MV-4-11 (cell line): ENCODE data around the gene FCHO1.

ENCODE experiments used
- DNase-seq: peaks from one replicate; lab custom pipeline; 2025; lab: John Stamatoyannopoulos, UW

The FCHO1 gene, protein sequence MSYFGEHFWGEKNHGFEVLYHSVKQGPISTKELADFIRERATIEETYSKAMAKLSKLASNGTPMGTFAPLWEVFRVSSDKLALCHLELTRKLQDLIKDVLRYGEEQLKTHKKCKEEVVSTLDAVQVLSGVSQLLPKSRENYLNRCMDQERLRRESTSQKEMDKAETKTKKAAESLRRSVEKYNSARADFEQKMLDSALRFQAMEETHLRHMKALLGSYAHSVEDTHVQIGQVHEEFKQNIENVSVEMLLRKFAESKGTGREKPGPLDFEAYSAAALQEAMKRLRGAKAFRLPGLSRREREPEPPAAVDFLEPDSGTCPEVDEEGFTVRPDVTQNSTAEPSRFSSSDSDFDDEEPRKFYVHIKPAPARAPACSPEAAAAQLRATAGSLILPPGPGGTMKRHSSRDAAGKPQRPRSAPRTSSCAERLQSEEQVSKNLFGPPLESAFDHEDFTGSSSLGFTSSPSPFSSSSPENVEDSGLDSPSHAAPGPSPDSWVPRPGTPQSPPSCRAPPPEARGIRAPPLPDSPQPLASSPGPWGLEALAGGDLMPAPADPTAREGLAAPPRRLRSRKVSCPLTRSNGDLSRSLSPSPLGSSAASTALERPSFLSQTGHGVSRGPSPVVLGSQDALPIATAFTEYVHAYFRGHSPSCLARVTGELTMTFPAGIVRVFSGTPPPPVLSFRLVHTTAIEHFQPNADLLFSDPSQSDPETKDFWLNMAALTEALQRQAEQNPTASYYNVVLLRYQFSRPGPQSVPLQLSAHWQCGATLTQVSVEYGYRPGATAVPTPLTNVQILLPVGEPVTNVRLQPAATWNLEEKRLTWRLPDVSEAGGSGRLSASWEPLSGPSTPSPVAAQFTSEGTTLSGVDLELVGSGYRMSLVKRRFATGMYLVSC

DNA sequence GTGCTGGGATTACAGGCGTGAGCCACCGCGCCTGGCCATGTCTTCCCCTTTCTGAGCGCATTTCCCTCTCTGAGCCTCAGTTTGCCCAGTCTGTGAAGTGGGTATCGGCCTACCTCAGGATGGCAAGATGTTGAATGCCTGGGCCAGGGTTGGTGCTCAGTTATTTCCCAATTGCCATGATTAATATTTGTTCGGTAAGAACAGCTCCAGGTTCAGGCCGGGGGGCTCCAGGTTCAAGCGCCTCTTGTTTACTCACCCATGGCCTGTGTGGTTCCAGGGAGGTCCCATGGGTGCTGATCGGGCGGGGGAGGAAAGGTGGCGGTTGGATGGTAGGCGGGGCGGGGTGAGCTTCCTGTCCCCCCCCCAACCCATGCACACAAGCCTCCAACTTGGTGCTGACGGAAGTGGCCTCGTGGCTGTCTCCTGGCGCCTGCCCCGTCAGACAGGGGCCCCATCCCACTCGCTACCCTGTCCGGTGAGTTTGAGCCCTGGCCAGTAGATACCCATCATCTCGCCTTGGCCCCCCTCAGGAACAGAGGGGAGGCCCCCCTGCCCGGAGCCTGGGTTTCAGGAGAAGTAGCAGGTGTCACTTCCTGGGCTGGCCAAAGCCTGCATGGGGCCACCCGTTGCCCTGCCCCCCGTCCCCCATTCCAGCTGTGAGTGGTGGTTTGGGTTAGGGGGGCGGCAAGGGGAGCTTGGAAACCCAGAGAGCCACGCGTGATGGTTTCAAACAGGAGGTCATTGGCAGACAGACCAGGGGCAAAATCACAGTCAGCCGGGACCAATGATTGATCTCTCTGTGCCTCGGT lies at the start of gene FCHO1:
FCHO1 (plus strand) TSS at position 375 of the 809 bp plus-strand sequence. CDS start 3,688 bp downstream, outside the sequence.
- DNase-seq: peak; percentile 84

GRCh38 chr19:17703824-17704463 lies 47.3 kb upstream of the FCHO1 start:
- peak; percentile 23 for DNase-seq

- no peak for DNase-seq
These were observed 44.5 kb upstream of the FCHO1 start for GRCh38 chr19:17706750-17707181.

GRCh38 chr19:17711851-17712250 lies 39.4 kb upstream of the FCHO1 start:
- DNase-seq: no peak

- no peak for DNase-seq
These were observed 34.9 kb upstream of the FCHO1 start for GRCh38 chr19:17716309-17716929.

GRCh38 chr19:17718550-17718946 lies 32.7 kb upstream of the FCHO1 start:
- DNase-seq: no peak

DNA sequence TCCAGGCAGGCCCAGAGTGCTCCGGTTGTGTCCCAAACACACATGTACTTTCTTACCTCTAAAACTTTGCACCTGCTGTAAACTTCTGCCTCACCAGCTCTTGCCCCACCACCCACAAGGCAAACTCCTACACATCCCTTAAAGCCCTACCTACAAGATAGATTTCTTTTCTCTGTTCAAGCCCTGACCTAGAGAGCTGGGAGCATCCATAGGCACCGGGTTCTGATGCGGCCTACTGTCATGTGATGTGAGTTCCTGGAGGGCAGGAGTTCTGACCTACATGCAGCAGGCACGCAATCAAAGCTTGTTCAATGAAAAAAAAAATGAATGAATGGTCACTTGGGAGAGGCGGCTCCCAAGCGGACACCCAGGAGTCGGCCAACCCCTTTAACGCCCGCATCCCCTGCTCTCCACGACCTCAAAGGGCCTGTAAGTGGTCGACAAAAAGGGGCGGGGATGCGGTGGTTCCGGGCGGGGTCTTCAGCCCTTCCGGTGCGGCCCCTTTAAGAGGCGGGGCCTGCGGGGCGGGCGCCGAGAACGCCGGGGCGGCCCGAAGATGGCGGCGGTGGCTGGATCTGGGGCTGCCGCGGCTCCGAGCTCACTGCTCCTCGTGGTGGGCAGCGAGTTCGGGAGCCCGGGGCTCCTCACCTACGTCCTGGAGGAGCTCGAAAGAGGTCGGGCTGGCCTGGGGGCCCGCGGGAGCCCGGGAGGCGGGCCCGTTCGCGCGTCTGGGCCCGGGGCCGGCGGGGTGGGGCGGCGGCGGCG lies 32.1 kb upstream of the FCHO1 start, which contains the start of gene MAP1S:
MAP1S (plus strand) TSS at position 534 of the 765 bp plus-strand sequence; CDS start at position 557, 23 bp downstream.
- peak; percentile 51 for DNase-seq

- no peak for DNase-seq
These were observed 31.4 kb upstream of the FCHO1 start for GRCh38 chr19:17719730-17720400.

- no peak for DNase-seq
These were observed 30.8 kb upstream of the FCHO1 start for GRCh38 chr19:17720440-17720839.

DNA sequence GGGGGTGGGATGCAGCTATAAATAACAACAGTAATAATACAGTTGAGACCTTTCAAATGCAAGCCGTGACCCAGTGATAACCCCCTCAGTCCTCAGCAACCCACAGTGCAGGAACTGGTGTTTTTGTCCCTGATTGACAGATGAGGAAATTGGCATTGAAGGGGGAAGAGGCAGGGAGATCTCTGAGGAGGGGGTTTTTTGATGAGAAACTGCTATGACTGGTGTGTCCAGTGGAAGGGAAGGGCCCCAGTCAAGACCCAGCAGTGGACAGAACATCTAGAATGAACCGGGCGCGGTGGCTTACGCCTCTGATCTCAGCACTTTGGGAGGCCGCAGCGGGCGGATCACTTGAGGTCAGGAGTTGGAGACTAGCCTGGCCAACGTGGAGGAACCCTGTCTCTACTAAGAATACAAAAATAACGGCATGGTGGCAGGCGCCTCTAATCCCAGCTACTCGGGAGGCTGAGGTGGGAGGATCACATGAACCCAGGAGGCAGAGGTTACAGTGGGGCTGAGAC lies 30.1 kb upstream of the FCHO1 start:
- DNase-seq: peak; percentile 43

DNA sequence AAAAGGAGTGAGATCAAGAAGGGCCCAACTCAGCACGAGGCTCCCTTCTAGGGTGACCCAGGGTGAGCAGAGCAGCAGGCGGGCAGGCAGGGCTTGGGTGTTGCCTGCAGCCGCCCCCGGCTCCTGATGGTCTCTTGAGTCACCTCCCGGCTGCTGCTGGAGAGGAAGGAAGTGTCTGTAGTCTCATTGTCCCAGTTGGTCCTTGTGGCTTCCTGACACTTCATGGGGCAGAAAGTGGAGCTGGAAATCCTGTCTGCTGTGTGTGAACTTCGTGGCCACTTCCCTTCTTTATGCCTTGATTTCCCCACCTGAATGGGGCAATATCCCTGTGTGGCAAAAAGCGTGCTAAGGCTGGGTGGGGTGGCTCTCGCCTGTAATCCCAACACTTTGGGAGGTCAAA lies 29.5 kb upstream of the FCHO1 start:
- DNase-seq: peak; percentile 93

GRCh38 chr19:17722655-17723240 lies 28.5 kb upstream of the FCHO1 start:
- no peak for DNase-seq

DNA sequence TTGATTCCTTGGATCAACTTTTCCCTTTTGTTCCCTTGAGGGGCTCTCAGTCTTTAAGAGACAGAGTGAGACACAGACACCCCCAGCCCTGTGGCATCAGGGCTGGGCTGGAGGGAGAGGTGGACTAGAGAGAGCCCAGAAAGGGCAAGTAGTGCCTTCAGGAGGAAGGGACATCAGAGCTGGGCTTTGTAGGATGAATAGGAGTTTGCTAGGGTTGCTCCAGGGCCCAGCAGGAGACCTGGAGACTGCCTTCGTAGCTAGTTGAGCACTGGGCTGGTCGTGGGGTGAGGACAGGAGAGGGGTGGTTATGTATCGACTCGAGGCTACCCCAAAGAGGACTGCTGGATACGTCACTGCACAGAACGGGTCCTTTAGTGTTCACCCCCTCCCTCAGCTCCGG lies 26.6 kb upstream of the FCHO1 start:
- DNase-seq: no peak

GRCh38 chr19:17725422-17726078 lies 25.7 kb upstream of the FCHO1 start:
- DNase-seq: no peak

GRCh38 chr19:17726136-17726741 lies 25.0 kb upstream of the FCHO1 start:
- no peak for DNase-seq

DNA sequence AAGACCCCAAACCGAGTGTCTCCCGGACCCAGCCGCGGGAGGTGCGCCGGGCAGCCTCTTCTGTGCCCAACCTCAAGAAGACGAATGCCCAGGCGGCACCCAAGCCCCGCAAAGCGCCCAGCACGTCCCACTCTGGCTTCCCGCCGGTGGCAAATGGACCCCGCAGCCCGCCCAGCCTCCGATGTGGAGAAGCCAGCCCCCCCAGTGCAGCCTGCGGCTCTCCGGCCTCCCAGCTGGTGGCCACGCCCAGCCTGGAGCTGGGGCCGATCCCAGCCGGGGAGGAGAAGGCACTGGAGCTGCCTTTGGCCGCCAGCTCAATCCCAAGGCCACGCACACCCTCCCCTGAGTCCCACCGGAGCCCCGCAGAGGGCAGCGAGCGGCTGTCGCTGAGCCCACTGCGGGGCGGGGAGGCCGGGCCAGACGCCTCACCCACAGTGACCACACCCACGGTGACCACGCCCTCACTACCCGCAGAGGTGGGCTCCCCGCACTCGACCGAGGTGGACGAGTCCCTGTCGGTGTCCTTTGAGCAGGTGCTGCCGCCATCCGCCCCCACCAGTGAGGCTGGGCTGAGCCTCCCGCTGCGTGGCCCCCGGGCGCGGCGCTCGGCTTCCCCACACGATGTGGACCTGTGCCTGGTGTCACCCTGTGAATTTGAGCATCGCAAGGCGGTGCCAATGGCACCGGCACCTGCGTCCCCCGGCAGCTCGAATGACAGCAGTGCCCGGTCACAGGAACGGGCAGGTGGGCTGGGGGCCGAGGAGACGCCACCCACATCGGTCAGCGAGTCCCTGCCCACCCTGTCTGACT lies 24.1 kb upstream of the FCHO1 start:
- no peak for DNase-seq

GRCh38 chr19:17727843-17728242 lies 23.4 kb upstream of the FCHO1 start:
- DNase-seq: no peak
